ENCODE data around the gene CPNE5.

- TF ChIP-seq SMC3 (conservative IDR thresholded peaks at IDR 0.05; ENCODE audit: insufficient read depth, low read depth, low read length) = no peak
- no peak for TF ChIP-seq HSF4 (CRISPR knock-in tag; IDR thresholded peaks at IDR 0.05; ENCODE audit: borderline replicate concordance)
- TF ChIP-seq ZNF57 (CRISPR knock-in tag; IDR thresholded peaks at IDR 0.05) = no peak
- TF ChIP-seq POLR2A (conservative IDR thresholded peaks at IDR 0.05) = no peak
These were observed 85.4 kb downstream of the CPNE5 start for GRCh38 chr6:36753671-36754405.
